ENCODE measurements around the gene S1PR1.

DNA sequence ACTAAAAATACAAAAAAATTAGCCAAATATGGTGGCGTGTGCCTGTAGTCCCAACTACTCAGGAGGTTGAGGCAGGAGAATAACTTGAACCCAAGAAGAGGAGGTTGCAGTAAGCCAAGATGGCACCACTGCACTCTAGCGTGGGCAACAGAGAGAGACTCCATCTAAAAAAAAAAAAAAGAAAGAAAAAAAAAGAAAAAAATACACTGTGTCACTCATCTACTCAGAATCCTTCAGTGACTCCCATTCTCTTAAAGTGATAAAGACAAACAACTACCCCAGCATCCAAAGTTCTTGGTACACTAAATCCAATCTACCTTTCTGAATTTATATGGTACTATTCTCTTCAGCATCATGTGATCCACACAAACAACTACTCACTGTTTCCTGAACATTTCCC lies 40.2 kb upstream of the S1PR1 start:
- TF ChIP-seq, protein P1, sequence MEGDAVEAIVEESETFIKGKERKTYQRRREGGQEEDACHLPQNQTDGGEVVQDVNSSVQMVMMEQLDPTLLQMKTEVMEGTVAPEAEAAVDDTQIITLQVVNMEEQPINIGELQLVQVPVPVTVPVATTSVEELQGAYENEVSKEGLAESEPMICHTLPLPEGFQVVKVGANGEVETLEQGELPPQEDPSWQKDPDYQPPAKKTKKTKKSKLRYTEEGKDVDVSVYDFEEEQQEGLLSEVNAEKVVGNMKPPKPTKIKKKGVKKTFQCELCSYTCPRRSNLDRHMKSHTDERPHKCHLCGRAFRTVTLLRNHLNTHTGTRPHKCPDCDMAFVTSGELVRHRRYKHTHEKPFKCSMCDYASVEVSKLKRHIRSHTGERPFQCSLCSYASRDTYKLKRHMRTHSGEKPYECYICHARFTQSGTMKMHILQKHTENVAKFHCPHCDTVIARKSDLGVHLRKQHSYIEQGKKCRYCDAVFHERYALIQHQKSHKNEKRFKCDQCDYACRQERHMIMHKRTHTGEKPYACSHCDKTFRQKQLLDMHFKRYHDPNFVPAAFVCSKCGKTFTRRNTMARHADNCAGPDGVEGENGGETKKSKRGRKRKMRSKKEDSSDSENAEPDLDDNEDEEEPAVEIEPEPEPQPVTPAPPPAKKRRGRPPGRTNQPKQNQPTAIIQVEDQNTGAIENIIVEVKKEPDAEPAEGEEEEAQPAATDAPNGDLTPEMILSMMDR (IDR thresholded peaks at IDR 0.05) = no peak
- TF ChIP-seq POLR2A (IDR thresholded peaks at IDR 0.05) = no peak

Measured in heart left ventricle (tissue), 13 donors.